ENCODE results near the gene OSBPL3. TPM values are rescaled to one million over a fixed set of nuclear protein-coding genes. Genes with fewer than 3 reads are reported as not detected.

OSBPL3 gene
- total RNA-seq, 1 donor: 30.8 TPM

GRCh38 chr7:24966802-24967201, 13.2 kb downstream of the OSBPL3 start:
- H3K9me3 ChIP-seq (ENCODE audit: low read depth, low read length): no peaks in the 10 kb centered on the region
- H3K4me3 ChIP-seq (ENCODE audit: insufficient read depth, low read length): no peak overlapping the region
- H4K20me1 ChIP-seq (ENCODE audit: insufficient read depth, low read length): no peaks in the 10 kb centered on the region
- peaks cover 42% of the 10 kb centered on the region for H3K4me1 ChIP-seq (ENCODE audit: insufficient read depth, low read length)
- H3K27ac ChIP-seq (ENCODE audit: low read depth, low read length): no peak overlapping the region
- H3K36me3 ChIP-seq (ENCODE audit: insufficient read depth, low read length): no peaks in the 10 kb centered on the region
- peaks cover 94% of the 10 kb centered on the region for H3K79me2 ChIP-seq (ENCODE audit: insufficient read depth, low read length)
- no peak for TF ChIP-seq CTCF (IDR thresholded peaks at IDR 0.05; ENCODE audit: extremely low read depth, low read depth, low read length)
- no peak overlapping the region for H2AFZ ChIP-seq (ENCODE audit: low read length)
- no peaks in the 10 kb centered on the region for H3K27me3 ChIP-seq (ENCODE audit: insufficient read depth, low read length)
- DNase-seq (ENCODE audit: insufficient read length, low spot score, missing footprints): no peak
- no peak overlapping the region for H3K4me2 ChIP-seq (ENCODE audit: insufficient read depth, low read length)

GRCh38 chr7:24965831-24966708, 13.9 kb downstream of the OSBPL3 start:
- no peak overlapping the region for H2AFZ ChIP-seq (ENCODE audit: low read length)
- peaks cover 96% of the 10 kb centered on the region for H3K79me2 ChIP-seq (ENCODE audit: insufficient read depth, low read length)
- peaks cover 35% of the 10 kb centered on the region for H3K4me1 ChIP-seq (ENCODE audit: insufficient read depth, low read length)
- H3K4me3 ChIP-seq (ENCODE audit: insufficient read depth, low read length): no peak overlapping the region
- H3K4me2 ChIP-seq (ENCODE audit: insufficient read depth, low read length): no peak overlapping the region
- no peaks in the 10 kb centered on the region for H3K36me3 ChIP-seq (ENCODE audit: insufficient read depth, low read length)
- H3K9me3 ChIP-seq (ENCODE audit: low read depth, low read length): no peaks in the 10 kb centered on the region
- no peak for DNase-seq (ENCODE audit: insufficient read length, low spot score, missing footprints)
- no peak for TF ChIP-seq CTCF (IDR thresholded peaks at IDR 0.05; ENCODE audit: extremely low read depth, low read depth, low read length)
- no peaks in the 10 kb centered on the region for H3K27me3 ChIP-seq (ENCODE audit: insufficient read depth, low read length)
- no peak overlapping the region for H3K27ac ChIP-seq (ENCODE audit: low read depth, low read length)
- no peaks in the 10 kb centered on the region for H4K20me1 ChIP-seq (ENCODE audit: insufficient read depth, low read length)

- no peaks in the 10 kb centered on the region for H4K20me1 ChIP-seq (ENCODE audit: insufficient read depth, low read length)
- H2AFZ ChIP-seq (ENCODE audit: low read length): no peak overlapping the region
- H3K4me1 ChIP-seq (ENCODE audit: insufficient read depth, low read length): peaks cover 21% of the 10 kb centered on the region
- peaks cover 96% of the 10 kb centered on the region for H3K79me2 ChIP-seq (ENCODE audit: insufficient read depth, low read length)
- no peak overlapping the region for H3K4me3 ChIP-seq (ENCODE audit: insufficient read depth, low read length)
- TF ChIP-seq CTCF (IDR thresholded peaks at IDR 0.05; ENCODE audit: extremely low read depth, low read depth, low read length): no peak
- H3K27me3 ChIP-seq (ENCODE audit: insufficient read depth, low read length): no peaks in the 10 kb centered on the region
- H3K4me2 ChIP-seq (ENCODE audit: insufficient read depth, low read length): no peak overlapping the region
- H3K27ac ChIP-seq (ENCODE audit: low read depth, low read length): no peak overlapping the region
- H3K9me3 ChIP-seq (ENCODE audit: low read depth, low read length): no peaks in the 10 kb centered on the region
- no peaks in the 10 kb centered on the region for H3K36me3 ChIP-seq (ENCODE audit: insufficient read depth, low read length)
- DNase-seq (ENCODE audit: insufficient read length, low spot score, missing footprints): no peak
Observed at GRCh38 chr7:24964191-24964590, 15.8 kb downstream of the OSBPL3 start.

- H3K27ac ChIP-seq (ENCODE audit: low read depth, low read length): peak overlapping the region; percentile 51
- no peaks in the 10 kb centered on the region for H3K9me3 ChIP-seq (ENCODE audit: low read depth, low read length)
- peak overlapping the region; percentile 36 for H3K4me2 ChIP-seq (ENCODE audit: insufficient read depth, low read length)
- no peaks in the 10 kb centered on the region for H3K27me3 ChIP-seq (ENCODE audit: insufficient read depth, low read length)
- DNase-seq (ENCODE audit: insufficient read length, low spot score, missing footprints): peak; percentile 68
- no peak overlapping the region for H3K4me3 ChIP-seq (ENCODE audit: insufficient read depth, low read length)
- no peak overlapping the region for H2AFZ ChIP-seq (ENCODE audit: low read length)
- no peaks in the 10 kb centered on the region for H3K36me3 ChIP-seq (ENCODE audit: insufficient read depth, low read length)
- no peaks in the 10 kb centered on the region for H4K20me1 ChIP-seq (ENCODE audit: insufficient read depth, low read length)
- no peak for TF ChIP-seq CTCF (IDR thresholded peaks at IDR 0.05; ENCODE audit: extremely low read depth, low read depth, low read length)
- H3K79me2 ChIP-seq (ENCODE audit: insufficient read depth, low read length): peaks cover 97% of the 10 kb centered on the region
- peaks cover 17% of the 10 kb centered on the region for H3K4me1 ChIP-seq (ENCODE audit: insufficient read depth, low read length)
Observed at GRCh38 chr7:24963218-24963617, 16.8 kb downstream of the OSBPL3 start.
